IPS-NIHi7 (cell line): ENCODE measurements around the gene SMIM27.
"Not testable (repeated sequence)": the region's sequence is repeated elsewhere in the genome, so short reads cannot be mapped to it uniquely, and the experiment has no call there.

Source experiments
- DNase-seq: peaks from one replicate; pipeline ENCODE4 v3.0.0; 2012; ENCODE audit warnings: mixed read lengths; ENCODE audit errors: extremely low spot score

Gene SMIM27

DNA sequence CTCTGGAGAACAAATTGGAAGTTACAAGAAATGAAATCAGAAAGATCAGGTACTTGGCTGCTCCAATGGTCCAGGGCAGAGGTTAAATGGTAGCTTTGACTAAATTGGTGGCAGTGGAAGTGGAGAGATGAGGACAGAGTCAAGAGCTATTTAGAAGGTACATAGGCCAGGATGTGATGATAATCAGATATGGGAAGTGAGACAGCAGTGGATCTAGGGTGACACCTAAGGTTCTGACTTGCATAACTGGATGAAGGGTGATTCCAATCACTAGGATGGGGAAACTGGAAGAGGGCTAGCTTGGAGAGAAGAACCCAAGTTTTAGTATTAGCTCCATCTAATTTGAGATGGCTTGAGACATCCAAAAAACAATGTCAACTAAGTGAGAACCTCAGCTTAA lies 44.8 kb downstream of the SMIM27 start:
- no peak for DNase-seq

DNA sequence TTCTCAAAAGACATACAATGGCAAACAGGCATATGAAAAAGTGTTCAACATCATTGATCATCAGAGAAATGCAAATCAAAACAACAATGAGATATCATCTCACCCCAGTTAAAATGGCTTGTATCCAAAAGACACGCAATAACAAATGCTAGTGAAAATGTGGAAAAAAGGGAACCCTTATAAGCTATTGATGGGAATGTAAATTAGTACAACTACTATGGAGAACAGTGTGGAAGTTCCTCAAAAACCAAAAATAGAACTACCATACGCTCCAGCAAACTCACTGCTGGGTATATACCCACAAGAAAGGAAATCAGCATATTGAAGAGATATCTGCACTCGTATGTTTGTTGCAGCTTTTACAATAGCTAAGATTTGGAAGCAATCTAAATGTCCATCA lies 46.9 kb downstream of the SMIM27 start:
- DNase-seq: not testable (repeated sequence)
